A549 treated with dexamethasone at 1 μM for 4 hours (cell line): Measurements from ENCODE around the gene STPG3. TPM values are rescaled to one million over a fixed set of nuclear protein-coding genes. Genes with fewer than 3 reads are reported as not detected.

Source experiments
- total RNA-seq: library from RNA; stranded (reverse); fragments of 200-300 nt; extraction: Qiagen RNA extraction; gene quantifications from 5 replicates; pipeline ENCODE4 v1.2.3, GENCODE V29; 2022

The STPG3 gene
- total RNA-seq = not detected in 5 replicates

GRCh38 chr9:137251194-137251461, at the start of gene STPG3:
Gene STPG3, plus strand, starts transcription at chr9:137251286. Its CDS starts 1 bp downstream, at chr9:137251287.

DNA sequence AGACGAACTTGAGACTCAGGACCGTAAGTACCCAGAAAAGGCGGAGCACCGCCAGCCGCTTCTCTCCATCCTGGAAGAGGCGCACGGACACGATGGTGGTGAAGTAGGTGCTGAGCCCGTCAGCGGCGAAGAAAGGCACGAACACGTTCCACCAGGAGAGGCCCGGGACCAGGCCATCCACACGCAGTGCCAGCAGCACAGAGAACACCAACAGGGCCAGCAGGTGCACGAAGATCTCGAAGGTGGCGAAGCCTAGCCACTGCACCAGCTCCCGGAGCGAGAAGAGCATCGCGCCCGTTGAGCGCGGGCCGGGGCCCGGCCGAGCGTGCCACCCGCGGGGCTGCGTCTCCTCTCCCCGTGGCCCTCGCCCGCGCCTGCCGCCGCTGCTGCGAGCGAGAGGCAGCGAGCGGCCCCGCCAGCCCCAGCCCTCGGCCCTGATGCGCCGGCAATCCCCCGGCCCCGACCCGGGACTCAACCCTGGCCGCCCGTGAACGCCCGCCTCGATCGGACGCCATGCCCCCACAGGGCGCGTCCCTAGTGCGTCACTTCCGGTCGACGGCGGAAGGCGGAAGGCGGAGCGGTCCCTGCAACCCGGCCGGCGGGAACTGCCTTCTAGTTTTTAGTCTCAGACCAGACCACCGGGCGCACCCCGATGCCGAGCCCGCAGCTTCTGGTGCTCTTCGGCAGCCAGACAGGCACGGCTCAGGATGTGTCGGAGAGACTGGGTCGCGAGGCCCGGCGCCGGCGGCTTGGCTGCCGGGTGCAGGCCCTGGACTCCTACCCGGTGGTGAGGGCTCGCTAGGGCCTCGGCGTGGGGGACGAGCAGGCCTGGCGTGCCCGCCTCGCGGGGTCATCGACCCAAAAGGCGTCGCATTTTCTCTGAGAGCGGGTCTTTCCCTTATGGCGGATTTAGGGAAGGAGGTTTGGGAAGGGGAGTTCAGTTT, 45.7 kb upstream of the STPG3 start, which contains the start of the genes NDOR1 and TMEM203:
NDOR1 (plus strand) TSS at position 575 of the 944 bp plus-strand sequence; CDS start at position 653, 78 bp downstream.
TMEM203 (minus strand) TSS at position 523 of the 944 bp plus-strand sequence; CDS start at position 289, 234 bp downstream.

DNA sequence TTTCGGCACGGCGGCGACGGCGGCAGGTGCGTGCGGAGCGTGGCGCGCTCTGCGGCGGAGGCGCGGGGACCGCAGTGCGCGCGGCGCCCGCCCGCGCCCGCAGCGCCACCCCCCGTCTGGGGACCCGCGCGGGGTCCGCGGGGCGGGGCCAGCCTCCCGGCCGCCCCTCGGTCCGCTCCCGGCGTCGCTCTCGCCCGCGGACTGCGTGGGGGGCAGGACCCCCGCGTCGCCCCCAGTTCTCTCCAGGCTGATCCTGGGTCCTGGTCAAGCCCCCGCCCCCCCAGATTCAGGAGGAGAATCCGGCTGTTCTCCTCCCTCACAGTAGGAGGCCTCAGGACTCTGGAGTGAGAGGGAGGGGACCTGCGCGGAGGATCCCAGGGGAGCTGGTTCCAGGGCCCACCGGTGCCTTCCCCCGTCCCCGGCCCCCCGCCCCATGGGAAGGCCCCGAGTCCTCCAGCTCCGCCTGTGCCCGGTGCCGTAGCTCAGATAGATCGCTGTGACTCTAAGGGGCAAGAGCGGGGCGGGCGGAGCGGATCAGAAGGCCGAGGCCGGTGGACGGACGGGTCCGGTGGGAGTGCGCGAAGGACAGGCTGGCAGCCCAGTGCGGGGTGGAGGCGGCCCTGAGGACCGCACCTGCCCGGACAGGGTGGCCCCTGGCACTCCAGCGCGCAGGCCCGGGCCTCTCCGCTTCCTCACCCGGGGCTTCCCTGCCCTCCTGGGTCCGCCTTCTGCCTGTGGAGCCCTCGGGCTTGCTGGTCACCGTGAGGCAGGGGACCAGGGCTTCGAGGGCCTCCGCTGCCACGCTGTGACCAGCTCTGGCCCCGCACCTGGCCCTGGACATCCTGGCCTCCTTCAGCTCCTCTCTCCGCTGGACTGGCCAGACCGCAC, 28.7 kb upstream of the STPG3 start, which contains the start of gene RNF208:
RNF208 (minus strand) TSS at position 51 of the 888 bp plus-strand sequence. CDS start 1,028 bp downstream, outside the sequence.

GRCh38 chr9:137224830-137225694, 26.0 kb upstream of the STPG3 start, which contains the start of gene CYSRT1:
Gene CYSRT1, plus strand, starts transcription at chr9:137225174. Its CDS starts 448 bp downstream, at chr9:137225622.

DNA sequence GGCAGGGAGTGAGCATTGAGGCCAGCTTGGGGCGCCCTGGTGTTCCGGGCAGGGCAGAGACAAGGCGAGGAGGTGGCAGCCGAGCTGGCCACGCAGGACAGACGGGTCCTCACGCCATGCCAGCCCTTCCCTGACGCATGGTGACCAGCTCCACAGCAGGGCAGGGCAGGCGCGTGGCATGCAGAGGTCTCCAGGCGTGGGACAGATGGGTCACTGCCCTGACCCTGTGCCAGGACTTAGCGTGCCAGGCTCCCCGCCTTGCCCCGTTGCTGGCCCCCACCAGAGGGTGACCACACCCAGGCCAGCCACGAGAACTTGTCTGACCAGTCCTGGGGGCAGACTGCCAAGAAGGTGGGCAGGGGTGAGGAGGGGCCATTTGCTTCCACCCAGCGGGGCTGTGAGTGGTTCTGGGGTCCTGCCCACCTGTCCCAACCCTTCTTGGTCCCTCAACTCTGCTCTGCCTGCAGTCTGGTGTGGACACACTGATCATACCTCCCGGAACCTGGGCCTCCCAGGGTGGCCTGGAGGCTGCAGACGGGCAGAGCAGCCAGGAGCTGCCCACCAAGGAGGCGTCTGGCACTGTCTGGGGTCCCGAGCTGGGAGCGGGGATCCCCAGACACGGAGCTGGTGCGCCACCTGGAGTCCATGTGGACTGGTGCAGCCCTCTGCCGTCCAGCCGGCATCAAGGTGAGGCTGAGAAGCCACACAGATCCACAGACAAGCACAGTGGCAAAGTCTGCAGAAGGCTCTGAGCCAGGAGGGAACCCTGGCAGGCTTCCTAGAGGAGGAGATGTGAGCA, 23.8 kb upstream of the STPG3 start, which contains the start of gene RNF224:
RNF224 (plus strand) TSS at position 449 of the 799 bp plus-strand sequence. CDS start 834 bp downstream, outside the sequence.

GRCh38 chr9:137230705-137231371, 20.2 kb upstream of the STPG3 start, which contains the start of gene SLC34A3:
Gene SLC34A3, plus strand, starts transcription at chr9:137230901. Its CDS starts 802 bp downstream, at chr9:137231703.

DNA sequence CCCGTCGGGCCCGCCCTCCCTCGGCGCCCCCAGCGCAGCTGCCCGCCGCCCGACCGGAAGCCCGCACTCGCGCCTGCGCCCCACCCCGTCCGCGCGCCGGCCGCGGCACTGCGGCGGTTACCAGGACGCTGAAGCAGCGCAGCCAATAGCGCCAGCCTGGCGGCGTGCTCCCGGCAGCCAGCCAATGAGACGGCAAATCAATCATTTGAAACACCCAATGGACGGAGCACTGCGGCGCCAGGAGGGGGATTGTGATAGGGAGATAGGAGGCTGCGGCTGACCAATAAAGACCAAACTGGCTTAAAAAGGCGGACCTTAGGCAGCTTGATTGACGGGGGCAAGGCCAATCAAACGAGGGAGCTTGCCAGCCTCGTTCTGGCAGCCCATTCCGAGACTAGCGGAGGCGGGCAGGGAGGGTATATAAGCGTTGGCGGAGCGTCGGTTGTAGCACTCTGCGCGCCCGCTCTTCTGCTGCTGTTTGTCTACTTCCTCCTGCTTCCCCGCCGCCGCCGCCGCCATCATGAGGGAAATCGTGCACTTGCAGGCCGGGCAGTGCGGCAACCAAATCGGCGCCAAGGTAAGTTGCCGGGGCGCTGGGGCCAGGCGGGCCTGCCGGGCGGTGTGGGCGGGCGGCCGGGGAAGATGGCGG, 10.1 kb upstream of the STPG3 start, which contains the start of gene TUBB4B:
TUBB4B (plus strand) TSS at position 447 of the 649 bp plus-strand sequence; CDS start at position 521, 74 bp downstream.

DNA sequence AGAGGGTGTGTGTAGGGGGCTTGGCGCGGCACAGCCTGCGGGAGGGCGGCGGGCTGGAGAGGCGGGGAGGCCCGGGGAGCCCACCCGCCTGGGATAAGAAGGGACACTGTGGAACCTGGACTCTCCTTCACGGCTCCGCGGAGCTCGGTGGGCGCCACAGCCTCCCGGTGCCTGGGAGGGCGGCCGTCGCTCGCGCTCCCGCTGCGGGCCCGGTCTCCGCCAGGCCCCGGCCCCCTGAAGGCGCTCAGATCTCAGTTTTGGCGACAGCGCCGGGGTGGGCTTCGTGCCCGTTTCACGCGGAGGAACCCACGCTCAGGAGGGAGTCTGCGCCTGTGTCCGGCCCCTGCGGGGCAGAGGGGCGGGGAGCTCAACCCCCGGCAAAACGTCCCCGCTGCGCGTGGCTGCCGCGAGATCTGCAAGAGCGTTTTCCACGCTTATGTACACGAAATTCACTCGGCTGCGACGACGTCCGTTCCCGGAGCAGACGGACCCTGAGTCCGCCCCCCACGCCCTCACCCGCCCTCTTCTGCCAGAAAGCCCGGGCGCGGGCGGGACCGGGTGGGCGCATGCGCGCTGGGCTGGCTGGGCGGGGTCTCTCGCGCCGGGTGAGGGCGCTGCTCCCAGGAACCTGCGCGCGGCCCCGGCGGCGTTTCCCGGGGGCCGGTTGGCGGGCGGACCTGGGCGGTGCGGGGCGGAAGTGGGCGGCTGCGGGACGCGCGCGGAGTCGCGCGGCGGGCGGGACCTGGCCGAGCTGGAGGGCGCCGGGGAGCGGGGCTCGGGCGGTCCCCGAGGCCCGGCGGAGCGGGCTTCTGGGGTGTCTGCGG, 3.8 kb downstream of the STPG3 start, which contains the start of gene NELFB:
NELFB (plus strand) TSS at position 704 of the 824 bp plus-strand sequence.

DNA sequence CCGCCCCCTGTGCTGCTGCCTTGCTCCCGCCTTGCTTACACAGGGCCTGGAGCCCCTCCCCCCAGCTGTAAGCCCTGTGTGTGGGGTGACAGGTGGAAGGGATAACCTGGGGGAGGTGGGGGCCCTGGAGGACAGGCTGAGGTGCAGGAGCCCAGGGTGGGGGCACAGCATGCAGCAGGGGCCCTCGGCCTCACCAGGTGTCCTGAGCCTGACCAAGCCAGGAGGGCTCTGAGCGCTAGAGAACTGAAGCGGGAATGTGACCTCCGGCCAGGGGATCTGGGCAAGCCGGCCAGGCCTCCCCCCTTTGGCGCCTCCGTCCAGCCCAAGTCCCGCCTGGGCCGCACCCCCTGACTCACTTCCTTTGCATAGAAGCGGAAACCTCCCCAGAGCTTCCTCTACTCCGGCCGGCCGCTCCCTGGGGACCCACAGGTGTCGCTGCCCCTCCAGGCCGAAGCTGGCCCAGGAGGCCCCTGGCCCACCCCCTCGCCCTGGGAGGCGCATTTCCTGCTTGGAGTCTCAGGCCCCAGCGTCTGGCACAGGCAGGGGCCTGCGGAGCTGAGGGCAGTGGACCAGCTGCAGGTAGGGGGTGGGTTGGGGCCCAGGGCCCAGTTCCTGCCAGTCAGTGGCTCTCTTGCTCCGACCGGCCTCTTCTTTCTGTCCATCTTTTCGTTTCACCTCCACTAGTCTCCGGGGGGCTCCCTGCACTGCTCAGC, 26.4 kb downstream of the STPG3 start, which contains the start of gene TOR4A:
TOR4A (plus strand) TSS at position 398 of the 713 bp plus-strand sequence. CDS start 964 bp downstream, outside the sequence.

DNA sequence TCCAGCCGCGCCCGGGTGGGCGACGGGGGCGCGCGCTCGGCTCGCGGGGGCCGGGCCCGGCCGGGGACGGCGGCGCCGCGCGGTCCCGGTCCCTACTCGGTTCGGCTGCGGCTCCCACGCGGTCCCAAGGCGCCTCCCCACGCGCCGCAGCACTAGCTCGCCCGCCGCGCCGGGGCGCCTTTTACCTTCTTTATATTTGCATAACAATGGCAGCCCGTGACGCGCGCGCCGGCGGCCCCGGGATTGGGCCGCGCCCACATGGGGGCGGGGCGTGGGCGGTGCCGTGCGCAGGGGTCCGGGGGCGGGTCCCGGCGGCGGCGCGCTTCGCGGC, 51.0 kb downstream of the STPG3 start, which contains the start of gene NRARP:
NRARP (minus strand) TSS at position 154 of the 331 bp plus-strand sequence. CDS start 343 bp downstream, outside the sequence.

Other genes starting within 250 kb of the STPG3 start
- 12.4 to 27.7 TPM (median 24.8 TPM) in 5 replicates for gene ABCA2, start 223.0 kb upstream of the STPG3 start, total RNA-seq
- 0.04 to 0.10 TPM (median 0.05 TPM) in 4 of 5 replicates, not detected in the other for gene FUT7, start 219.2 kb upstream of the STPG3 start, total RNA-seq
- 34.4 to 84.3 TPM (median 78.9 TPM) in 5 replicates for gene NPDC1, start 205.1 kb upstream of the STPG3 start, total RNA-seq
- 3.1 to 6.4 TPM (median 5.4 TPM) in 5 replicates for gene ENTPD2, start 197.2 kb upstream of the STPG3 start, total RNA-seq
- 13.4 to 23.9 TPM (median 21.4 TPM) in 5 replicates for gene SAPCD2, start 180.7 kb upstream of the STPG3 start, total RNA-seq
- gene UAP1L1, start 173.8 kb upstream of the STPG3 start, total RNA-seq = 8.1 to 15.8 TPM (median 11.1 TPM) in 5 replicates
- 36.8 to 53.3 TPM (median 51.6 TPM) in 5 replicates for gene MAN1B1, start 164.3 kb upstream of the STPG3 start, total RNA-seq
- gene DPP7, start 136.6 kb upstream of the STPG3 start, total RNA-seq = 67.5 to 115 TPM (median 108 TPM) in 5 replicates
- 0.16 to 0.41 TPM (median 0.32 TPM) in 5 replicates for gene GRIN1, start 112.1 kb upstream of the STPG3 start, total RNA-seq
- gene LRRC26, start 81.2 kb upstream of the STPG3 start, total RNA-seq = 0.19 to 1.5 TPM (median 0.77 TPM) in 5 replicates
- not detected in 5 replicates for gene TMEM210, start 79.2 kb upstream of the STPG3 start, total RNA-seq
- gene ANAPC2, start 62.7 kb upstream of the STPG3 start, total RNA-seq = 20.3 to 35.3 TPM (median 31.4 TPM) in 5 replicates
- 99.1 to 134 TPM (median 125 TPM) in 5 replicates for gene SSNA1, start 62.6 kb upstream of the STPG3 start, total RNA-seq
- 6.4 to 11.2 TPM (median 10.5 TPM) in 5 replicates for gene TPRN, start 50.5 kb upstream of the STPG3 start, total RNA-seq
- gene TMEM203, start 45.6 kb upstream of the STPG3 start, total RNA-seq = 34.6 to 42.9 TPM (median 39.6 TPM) in 5 replicates
- gene NDOR1, start 45.6 kb upstream of the STPG3 start, total RNA-seq = 8.1 to 18.5 TPM (median 15.8 TPM) in 5 replicates
- 1.2 to 2.2 TPM (median 2.0 TPM) in 5 replicates for gene RNF208, start 29.0 kb upstream of the STPG3 start, total RNA-seq
- gene CYSRT1, start 26.1 kb upstream of the STPG3 start, total RNA-seq = 3.6 to 5.1 TPM (median 4.6 TPM) in 5 replicates
- 0.14 to 0.28 TPM (median 0.21 TPM) in 5 replicates for gene RNF224, start 23.8 kb upstream of the STPG3 start, total RNA-seq
- 0.05 to 0.11 TPM (median 0.06 TPM) in 5 replicates for gene SLC34A3, start 20.4 kb upstream of the STPG3 start, total RNA-seq
- gene TUBB4B, start 10.0 kb upstream of the STPG3 start, total RNA-seq = 618 to 867 TPM (median 780 TPM) in 5 replicates
- gene NELFB, start 4.0 kb downstream of the STPG3 start, total RNA-seq = 41.3 to 57.7 TPM (median 53.2 TPM) in 5 replicates
- gene TOR4A, start 26.4 kb downstream of the STPG3 start, total RNA-seq = 16.3 to 27.6 TPM (median 24.2 TPM) in 5 replicates
- gene NRARP, start 51.0 kb downstream of the STPG3 start, total RNA-seq = 1.7 to 3.0 TPM (median 2.9 TPM) in 5 replicates
- 3.0 to 5.7 TPM (median 5.3 TPM) in 5 replicates for gene EXD3, start 171.9 kb downstream of the STPG3 start, total RNA-seq
- 0.41 to 1.7 TPM (median 1.4 TPM) in 5 replicates for gene NOXA1, start 172.1 kb downstream of the STPG3 start, total RNA-seq
- 0.14 to 0.25 TPM (median 0.16 TPM) in 5 replicates for gene ENTPD8, start 190.1 kb downstream of the STPG3 start, total RNA-seq
- 28.8 to 42.8 TPM (median 38.8 TPM) in 5 replicates for gene NSMF, start 208.0 kb downstream of the STPG3 start, total RNA-seq